ENCODE results near the gene COX17.

Gene COX17

GRCh38 chr3:119643528-119643927 is 33.7 kb downstream of the COX17 start:
- DNase-seq = no peak

DNA sequence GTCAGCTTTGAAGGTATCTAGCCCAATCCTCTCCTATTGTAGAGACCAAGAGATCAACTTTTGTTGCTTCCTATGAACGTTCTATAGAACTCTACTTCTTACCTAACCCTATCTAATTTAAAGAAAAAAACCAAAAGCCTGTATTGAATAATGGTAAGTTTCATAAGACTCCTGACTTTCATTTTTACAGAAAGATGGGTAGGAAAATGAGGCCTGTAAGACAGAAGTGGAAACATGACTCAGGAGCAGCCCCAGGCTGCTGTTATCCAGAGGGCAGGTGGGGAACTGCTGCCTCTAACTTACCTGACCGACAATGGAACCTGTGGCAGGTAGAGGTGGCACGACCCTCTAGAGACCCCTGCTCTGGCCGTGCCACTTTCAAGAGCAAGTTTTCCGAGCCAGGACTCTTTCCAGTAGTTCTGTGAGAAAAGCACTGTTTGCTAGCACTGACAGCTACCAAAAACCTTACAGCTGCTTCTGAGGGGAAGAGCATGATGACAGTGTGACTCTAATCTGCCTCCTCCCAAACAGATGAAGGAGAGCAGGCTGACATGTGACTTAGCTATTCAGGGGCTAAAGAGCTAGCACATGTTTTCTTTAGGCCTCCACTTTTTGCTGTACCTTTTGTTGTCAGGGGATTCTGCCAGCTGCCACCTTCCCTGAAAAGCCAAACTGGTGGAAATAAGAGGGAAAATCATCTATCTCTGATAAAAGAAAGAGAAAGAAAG is 34.3 kb downstream of the COX17 start:
- DNase-seq = no peak

DNA sequence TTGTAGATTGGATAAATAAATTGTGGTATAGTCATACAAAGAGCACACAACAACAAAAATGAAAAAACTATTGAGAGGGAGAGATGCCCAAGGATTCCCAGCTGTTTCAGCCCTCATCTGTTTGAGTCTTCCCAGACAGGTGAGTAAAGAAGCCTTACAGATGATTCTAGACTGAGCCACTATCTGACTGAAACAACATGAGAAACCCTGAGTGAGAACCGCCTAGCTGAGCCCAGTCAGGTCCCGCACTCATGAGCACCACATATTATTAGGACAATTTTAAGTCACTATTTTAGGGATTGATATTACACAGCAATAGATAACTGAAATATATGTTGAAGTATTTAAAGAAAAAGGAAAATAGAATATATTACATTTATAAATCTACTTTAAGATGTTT is 35.8 kb downstream of the COX17 start:
- no peak for DNase-seq

- no peak for DNase-seq
Observed at GRCh38 chr3:119639494-119640350, 37.5 kb downstream of the COX17 start.

GRCh38 chr3:119637679-119638477 is 39.3 kb downstream of the COX17 start:
- DNase-seq = no peak

DNA sequence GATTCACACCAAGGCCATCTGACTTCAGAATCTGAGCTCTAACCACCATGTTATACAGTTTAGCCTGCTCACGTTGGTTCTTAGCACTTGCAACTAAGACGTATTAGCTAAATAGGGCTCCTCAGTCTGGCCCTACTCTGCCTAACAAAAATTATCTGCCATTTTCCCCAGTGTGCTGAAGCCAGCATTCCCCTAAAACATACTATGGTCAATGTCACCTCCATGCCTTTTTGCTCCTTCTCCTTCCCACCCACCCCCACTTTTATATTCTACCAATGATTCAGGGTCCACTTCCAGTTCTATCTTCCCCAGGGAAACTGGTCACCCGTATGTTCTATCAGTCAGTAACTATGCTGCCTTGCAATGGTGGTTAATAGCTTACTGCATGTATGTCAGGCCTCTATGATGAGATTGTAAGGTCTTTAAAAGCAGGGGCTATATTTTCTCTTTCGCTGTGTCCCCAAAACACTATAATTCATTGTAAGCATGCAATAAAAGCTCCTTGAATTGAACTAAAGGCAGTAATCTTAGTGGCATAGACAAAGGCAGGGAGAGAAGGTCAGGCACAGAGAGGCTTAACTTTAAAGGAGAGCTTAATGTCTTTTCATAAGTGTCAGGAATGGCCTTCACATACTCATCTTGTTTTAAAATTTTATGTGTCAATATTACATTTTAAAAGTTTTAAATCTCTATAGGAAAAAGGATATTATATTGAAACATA is 40.2 kb downstream of the COX17 start:
- DNase-seq = no peak

DNA sequence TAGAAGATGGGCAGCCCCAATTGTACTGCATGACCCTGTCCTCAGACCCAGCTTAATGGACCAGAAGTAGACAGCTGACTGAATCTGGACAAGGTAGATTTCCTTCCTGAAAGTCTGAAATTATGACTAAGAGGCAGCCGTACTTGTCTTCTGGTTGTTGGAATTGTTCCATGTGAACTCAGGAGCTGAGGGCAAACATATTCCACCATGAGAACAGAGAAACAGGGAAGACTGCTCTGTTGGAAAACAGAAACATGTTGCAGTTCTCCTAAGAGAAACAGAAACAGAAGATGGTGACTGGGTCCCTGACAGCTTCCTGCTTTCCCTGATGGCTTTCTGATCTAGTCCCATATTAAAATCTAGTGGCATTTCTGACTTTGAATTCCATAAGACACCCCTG is 41.0 kb downstream of the COX17 start:
- no peak for DNase-seq

- no peak for DNase-seq
Observed at GRCh38 chr3:119635719-119636118, 41.5 kb downstream of the COX17 start.

- DNase-seq = no peak
Observed at GRCh38 chr3:119632829-119633228, 44.4 kb downstream of the COX17 start.

DNA sequence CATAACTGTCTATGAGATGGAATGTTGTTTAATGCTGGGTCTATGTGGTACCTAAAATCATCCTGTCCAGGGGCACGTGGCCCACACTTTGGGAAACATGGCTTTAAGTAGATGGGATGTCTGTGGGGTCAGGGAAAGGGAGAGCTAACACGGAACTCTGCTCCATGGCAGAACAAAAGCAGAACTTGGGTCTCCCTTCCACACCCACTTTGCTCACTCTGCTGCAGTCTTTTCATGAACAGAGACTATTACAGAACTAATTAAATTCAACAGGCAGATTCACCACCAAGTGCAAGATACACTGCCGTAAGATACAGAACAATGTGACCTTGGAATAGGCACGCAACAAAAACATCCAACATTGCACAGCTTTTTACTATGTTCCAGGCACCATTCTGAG is 45.0 kb downstream of the COX17 start:
- DNase-seq = no peak

DNA sequence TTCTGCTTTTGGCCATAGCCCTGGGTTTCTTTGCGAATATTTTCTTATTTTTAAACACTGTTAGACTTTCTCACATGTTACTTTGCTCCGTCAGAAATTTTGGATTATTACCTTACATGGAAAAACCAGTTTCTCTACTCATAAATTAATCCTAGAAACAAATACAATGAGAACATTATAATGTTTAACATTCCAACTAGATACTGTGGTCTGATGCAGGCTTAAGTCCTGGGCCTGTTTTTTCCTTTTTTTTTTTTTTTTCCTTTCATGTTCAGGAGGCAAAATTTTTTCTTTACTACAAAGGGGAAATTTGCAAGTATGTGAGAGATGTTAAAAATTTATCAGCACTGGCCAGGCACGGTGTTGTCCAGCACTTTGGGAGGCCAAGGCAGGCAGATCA is 45.7 kb downstream of the COX17 start:
- no peak for DNase-seq

DNA sequence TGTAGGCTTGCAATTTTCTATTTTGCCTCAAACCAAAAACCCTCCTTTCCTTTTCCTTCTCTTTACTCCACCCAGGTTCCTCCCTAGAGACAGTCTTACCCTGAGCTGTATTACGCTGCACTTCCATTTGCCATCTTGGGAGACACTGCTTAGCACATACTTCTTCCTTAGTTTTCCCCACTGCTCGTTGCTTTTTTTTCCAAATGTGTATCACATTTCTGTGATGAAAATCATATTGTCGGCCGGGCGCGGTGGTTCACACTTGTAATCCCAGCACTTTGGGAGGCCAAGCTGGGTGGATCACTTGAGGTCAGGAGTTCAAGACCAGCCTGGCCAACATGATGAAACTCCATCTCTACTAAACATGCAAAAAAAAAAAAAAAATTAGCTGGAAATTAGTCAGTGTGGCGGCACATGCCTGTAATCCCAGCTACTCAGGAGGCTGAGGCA is 46.3 kb downstream of the COX17 start:
- no peak for DNase-seq

GRCh38 chr3:119630128-119630879 is 46.9 kb downstream of the COX17 start:
- no peak for DNase-seq

DNA sequence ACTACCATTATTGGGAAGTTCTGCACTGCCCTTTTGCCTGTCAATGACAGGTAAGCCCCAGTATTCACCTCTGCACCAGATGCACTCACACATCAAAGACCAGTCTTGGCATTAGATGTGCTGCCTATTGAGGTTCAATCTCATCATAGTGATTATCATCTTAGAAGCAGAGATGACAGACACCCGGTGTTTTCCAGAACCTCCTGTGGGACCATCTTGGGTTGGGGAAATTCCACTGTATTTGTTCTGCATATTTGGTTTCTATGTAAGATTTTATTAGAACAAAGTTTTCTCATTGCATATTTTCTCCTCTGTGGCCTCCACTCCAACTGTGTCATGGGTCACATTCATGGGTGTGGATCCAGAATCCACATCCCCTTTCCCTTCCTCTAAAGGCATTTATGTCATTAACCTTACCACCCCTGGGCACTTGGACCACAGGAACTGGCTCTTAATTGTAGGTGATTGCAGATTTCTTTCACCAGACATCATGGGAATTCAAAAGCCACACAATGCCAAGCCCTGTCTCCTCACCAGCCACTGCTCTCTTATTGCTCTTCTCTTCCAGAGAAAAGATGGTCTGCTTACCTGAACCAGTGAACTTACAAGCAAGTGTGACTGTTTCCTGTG is 48.3 kb downstream of the COX17 start:
- no peak for DNase-seq

- no peak for DNase-seq
Observed at GRCh38 chr3:119628390-119628789, 48.8 kb downstream of the COX17 start.

- DNase-seq = no peak
Observed at GRCh38 chr3:119627461-119627860, 49.7 kb downstream of the COX17 start.

GRCh38 chr3:119626196-119626595 is 51.0 kb downstream of the COX17 start:
- DNase-seq = no peak

GRCh38 chr3:119625451-119626153 is 51.6 kb downstream of the COX17 start:
- no peak for DNase-seq

DNA sequence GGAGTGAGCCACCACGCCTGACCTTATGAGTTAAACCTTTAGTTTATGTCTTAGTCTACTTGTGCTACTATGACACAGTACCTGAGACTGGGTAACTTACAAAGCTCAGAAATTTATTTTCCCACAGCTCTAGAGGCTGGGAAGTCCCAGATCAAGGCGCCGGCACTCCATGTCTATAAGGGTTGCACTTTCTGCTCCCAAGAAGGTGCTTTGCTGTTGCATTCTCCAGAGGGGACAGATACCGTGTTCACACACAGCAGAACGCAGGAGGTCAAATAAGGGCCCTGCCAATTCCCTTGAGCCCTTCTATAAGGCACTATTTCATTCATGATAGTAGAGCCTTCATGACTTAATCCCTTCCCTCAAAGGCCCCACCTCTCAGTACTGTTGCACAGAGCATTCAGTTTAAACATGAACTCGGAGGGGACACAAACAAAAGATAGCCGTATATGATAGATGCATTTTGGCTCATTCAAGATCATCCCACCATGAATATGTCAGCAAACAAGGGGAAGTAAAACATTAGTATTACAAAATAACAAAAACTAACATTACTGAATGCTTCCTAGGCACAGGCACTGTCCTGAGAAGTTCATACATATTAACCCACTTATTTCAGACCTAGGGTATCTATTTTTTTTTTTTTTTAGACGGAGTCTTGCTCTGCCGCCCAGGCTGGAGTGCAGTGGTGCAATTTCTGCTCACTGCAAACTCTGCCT is 53.0 kb downstream of the COX17 start:
- no peak for DNase-seq

DNA sequence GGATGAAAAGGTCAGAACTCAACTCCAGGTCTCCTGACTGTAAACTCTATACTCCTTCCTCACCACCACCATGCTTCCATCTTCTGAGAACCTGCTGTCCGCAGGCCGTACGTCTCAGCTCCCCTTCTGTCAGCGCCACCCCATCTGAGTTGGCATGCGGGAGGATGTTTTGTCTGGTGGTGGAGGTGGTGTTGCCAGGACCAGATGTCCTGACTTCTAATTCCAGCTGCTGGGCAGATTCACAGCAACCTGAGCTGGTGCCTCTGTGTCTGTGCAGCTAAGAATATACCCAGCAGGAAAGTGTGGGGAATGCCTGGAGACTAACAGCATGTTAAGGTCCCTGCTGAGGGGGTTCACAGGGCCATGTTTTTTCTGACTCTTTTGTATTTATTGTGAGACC is 56.3 kb downstream of the COX17 start:
- no peak for DNase-seq
